ENCODE data around the gene TACC3.

TACC3 gene

GRCh38 chr4:1705732-1706131 lies 15.6 kb upstream of the TACC3 start:
- Histone ChIP-seq H3K9me3 (ENCODE audit: control insufficient read depth, insufficient read depth, low read depth, low read length) (no peaks in the 10 kb centered on the region), H3K27ac (ENCODE audit: extremely low read depth, low read depth, low read length) (no peak overlapping the region), H3K36me3 (ENCODE audit: control insufficient read depth in 2 of 2, insufficient read depth in 1 of 2, low read length in 2 of 2) (peaks cover 21 to 90% of the 10 kb centered on the region in 2 experiments; a peak in 2 of 3 replicates), H3K4me1 (ENCODE audit: control insufficient read depth, insufficient read depth, low read length) (no peaks in the 10 kb centered on the region), H3K4me3 (ENCODE audit: low read depth, low read length) (no peak overlapping the region)
- TF ChIP-seq ZBTB49 (tag by site-specific recombination; IDR thresholded peaks at IDR 0.05; ENCODE audit: low read depth) (no peak), ZNF174 (tag by site-specific recombination; IDR thresholded peaks at IDR 0.05) (no peak), ZNF768 (tag by site-specific recombination; IDR thresholded peaks at IDR 0.05) (no peak), ZNF266 (tag by site-specific recombination; IDR thresholded peaks at IDR 0.05; ENCODE audit: low read depth) (no peak), ZNF514 (tag by site-specific recombination; IDR thresholded peaks at IDR 0.05) (no peak), ZNF169 (tag by site-specific recombination; IDR thresholded peaks at IDR 0.05) (no peak), ZNF138 (tag by site-specific recombination; IDR thresholded peaks at IDR 0.05; ENCODE audit: borderline replicate concordance) (no peak), ZNF239 (tag by site-specific recombination; IDR thresholded peaks at IDR 0.05) (no peak), ZNF791 (tag by site-specific recombination; IDR thresholded peaks at IDR 0.05) (no peak), ZNF341 (tag by site-specific recombination; IDR thresholded peaks at IDR 0.05; ENCODE audit: low read depth) (no peak)
- TF ChIP-seq, protein P1, sequence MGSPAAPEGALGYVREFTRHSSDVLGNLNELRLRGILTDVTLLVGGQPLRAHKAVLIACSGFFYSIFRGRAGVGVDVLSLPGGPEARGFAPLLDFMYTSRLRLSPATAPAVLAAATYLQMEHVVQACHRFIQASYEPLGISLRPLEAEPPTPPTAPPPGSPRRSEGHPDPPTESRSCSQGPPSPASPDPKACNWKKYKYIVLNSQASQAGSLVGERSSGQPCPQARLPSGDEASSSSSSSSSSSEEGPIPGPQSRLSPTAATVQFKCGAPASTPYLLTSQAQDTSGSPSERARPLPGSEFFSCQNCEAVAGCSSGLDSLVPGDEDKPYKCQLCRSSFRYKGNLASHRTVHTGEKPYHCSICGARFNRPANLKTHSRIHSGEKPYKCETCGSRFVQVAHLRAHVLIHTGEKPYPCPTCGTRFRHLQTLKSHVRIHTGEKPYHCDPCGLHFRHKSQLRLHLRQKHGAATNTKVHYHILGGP (tag by site-specific recombination; IDR thresholded peaks at IDR 0.05), result no peak
- ChIA-PET CTCF (interaction anchor here (5.4 kb wide), 1 partner anchor 12 kb away, joined by 36 read pairs; no protein-coding TSS in a partner anchor), POLR2A (interaction anchor here (0.6 to 1.5 kb wide), 3 partner anchors 9 to 413 kb away, joined by 3 to 6 read pairs (median 3); no protein-coding TSS in a partner anchor)

DNA sequence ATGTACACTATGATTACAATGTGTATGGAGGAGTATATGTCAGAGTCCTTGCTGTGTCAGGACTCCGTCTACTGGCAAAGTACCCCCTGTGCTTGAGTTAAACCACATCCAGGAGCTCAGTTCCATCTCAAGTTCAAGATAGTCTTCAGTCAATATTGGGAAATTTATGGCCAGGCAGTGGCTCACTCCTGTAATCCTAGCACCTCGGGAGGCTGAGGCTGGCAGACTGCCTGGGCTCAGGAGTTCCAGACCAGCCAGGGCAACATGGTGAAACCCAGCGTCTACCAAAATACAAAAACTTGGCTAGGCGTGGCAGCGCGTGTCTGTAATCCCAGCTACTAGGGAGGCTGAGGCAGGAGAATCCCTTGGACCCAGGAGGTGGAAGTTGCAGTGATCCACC lies 15.0 kb upstream of the TACC3 start:
- ChIA-PET CTCF (interaction anchor here (5.4 kb wide), 1 partner anchor 13 kb away, joined by 36 read pairs; no protein-coding TSS in a partner anchor), POLR2A (interaction anchor here (0.6 to 1.5 kb wide), 3 partner anchors 10 to 413 kb away, joined by 3 to 6 read pairs (median 3); no protein-coding TSS in a partner anchor)
- no peak overlapping the region for H3K4me3 ChIP-seq (ENCODE audit: low read depth, low read length)
- H3K27ac ChIP-seq (ENCODE audit: extremely low read depth, low read depth, low read length), result no peak overlapping the region
- TF ChIP-seq ZNF791 (tag by site-specific recombination; IDR thresholded peaks at IDR 0.05) (no peak), ZNF600 (tag by site-specific recombination; IDR thresholded peaks at IDR 0.05) (0 out of 2 replicates have a peak, but pooled peaks have one; percentile 30)
- no peaks in the 10 kb centered on the region for H3K9me3 ChIP-seq (ENCODE audit: control insufficient read depth, insufficient read depth, low read depth, low read length)
- H3K4me1 ChIP-seq (ENCODE audit: control insufficient read depth, insufficient read depth, low read length), result no peaks in the 10 kb centered on the region
- peaks cover 16 to 84% of the 10 kb centered on the region in 2 experiments; a peak in 2 of 3 replicates for H3K36me3 ChIP-seq (ENCODE audit: control insufficient read depth in 2 of 2, insufficient read depth in 1 of 2, low read length in 2 of 2)

- Histone ChIP-seq H3K27ac (ENCODE audit: extremely low read depth, low read depth, low read length) (no peak overlapping the region), H3K4me3 (ENCODE audit: low read depth, low read length) (no peak overlapping the region)
- POLR2A ChIA-PET, result interaction anchor here (0.6 to 2.1 kb wide), 4 partner anchors 12 to 18 kb away, joined by 3 to 8 read pairs (median 6); partner anchors contain the start of genes TACC3 and TMEM129
Observed at GRCh38 chr4:1708581-1708980, 12.7 kb upstream of the TACC3 start.

More at GRCh38 chr4:1708581-1708980, 12.7 kb upstream of the TACC3 start:
- CTCF ChIA-PET, result interaction anchor here (1.6 to 3.9 kb wide), 2 partner anchors 10 to 15 kb away, joined by 5 to 38 read pairs; no protein-coding TSS in a partner anchor
- TF ChIP-seq, protein P1 (tag by site-specific recombination; IDR thresholded peaks at IDR 0.05), result no peak
- no peak for TF ChIP-seq MZF1 (tag by site-specific recombination; IDR thresholded peaks at IDR 0.05; ENCODE audit: borderline replicate concordance)
- peak; percentile 34; the same call in 1 of the 2 replicates for TF ChIP-seq PRDM6 (tag by site-specific recombination; IDR thresholded peaks at IDR 0.05)
- no peak for TF ChIP-seq ZNF530 (tag by site-specific recombination; IDR thresholded peaks at IDR 0.05; ENCODE audit: low read depth)
- TF ChIP-seq ZNF701 (tag by site-specific recombination; IDR thresholded peaks at IDR 0.05), result no peak
- H3K36me3 ChIP-seq (ENCODE audit: control insufficient read depth in 2 of 2, insufficient read depth in 1 of 2, low read length in 2 of 2), result peaks cover 13 to 63% of the 10 kb centered on the region in 2 experiments; a peak in 2 of 3 replicates
- no peaks in the 10 kb centered on the region for H3K4me1 ChIP-seq (ENCODE audit: control insufficient read depth, insufficient read depth, low read length)
- H3K9me3 ChIP-seq (ENCODE audit: control insufficient read depth, insufficient read depth, low read depth, low read length), result no peaks in the 10 kb centered on the region

Measured in HEK293 (cell line).